PFSK-1 (cell line): Measurements from ENCODE around the gene EYA4.

Source experiments
- FOXP2 ChIP-seq: optimal IDR thresholded peaks from 2 replicates; pipeline ENCODE3; 2011; ENCODE audit warnings: borderline replicate concordance, control low read depth, inconsistent platforms; ENCODE audit not compliant: insufficient read depth; ENCODE audit errors: extremely low read length, extremely low read depth
- POLR2AphosphoS5 ChIP-seq: IDR thresholded peaks from 2 replicates; pipeline ENCODE4 v1.6.1; 2012; ENCODE audit warnings: low read depth, mild to moderate bottlenecking, control low read depth, low read length, moderate library complexity
- SIN3A ChIP-seq: IDR thresholded peaks from 2 replicates; pipeline ENCODE4 v1.6.1; 2012; ENCODE audit warnings: mild to moderate bottlenecking, low read length, moderate library complexity, borderline replicate concordance; ENCODE audit not compliant: insufficient read depth
- TAF1 ChIP-seq: IDR thresholded peaks from 2 replicates; pipeline ENCODE4 v1.6.1; 2012; ENCODE audit warnings: low read length, control low read depth, borderline replicate concordance; ENCODE audit not compliant: insufficient read depth
- TF ChIP-seq, protein P1 (sequence below), 2 experiments: IDR thresholded peaks; 2 replicates each; pipeline versions ENCODE4 v1.6.1 to v1.8.0; 2011 to 2012; ENCODE audit warnings: low read depth in 2 of 2, low read length in 2 of 2, control low read depth in 1 of 2, inconsistent platforms in 1 of 2, mild to moderate bottlenecking in 1 of 2, moderate library complexity in 1 of 2; ENCODE audit not compliant: insufficient read depth in 1 of 2

The EYA4 gene

DNA sequence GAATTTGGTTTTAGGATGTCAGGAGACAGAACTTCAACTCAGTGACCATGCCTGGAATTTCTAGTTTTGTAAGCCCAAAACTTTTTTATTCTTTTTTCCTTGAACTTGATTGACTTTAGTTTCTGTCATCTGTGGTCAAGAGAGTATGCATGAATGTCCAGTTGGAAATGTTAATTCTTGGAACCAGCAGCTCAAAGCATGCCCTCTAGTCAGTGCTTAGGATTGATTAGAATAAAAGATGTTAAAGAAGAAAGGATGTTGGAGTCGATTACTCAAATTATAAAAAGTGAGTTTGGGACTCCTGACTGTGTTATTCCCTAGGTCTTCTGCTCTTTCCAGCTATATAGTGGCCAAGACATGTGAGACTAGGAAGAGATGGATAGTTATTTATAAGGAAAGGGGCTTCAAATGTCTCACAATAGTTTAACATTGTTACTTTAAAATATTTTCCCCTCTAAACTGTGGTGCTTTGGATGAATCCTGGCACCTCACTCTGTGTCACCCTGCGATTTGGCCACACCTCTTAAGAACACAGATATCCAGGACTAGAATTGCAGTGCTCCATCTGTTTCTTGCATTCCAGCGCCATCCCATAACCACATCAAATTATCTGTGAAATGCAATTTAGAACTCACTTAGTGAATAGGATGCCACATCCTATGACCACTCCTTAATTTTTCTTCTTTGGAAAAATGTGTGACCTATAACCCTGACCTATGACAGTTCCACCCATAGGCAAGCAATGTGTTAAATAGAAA, 298.5 kb downstream of the EYA4 start:
- no peak for TF ChIP-seq POLR2AphosphoS5
- TF ChIP-seq TAF1: no peak
- TF ChIP-seq SIN3A: no peak
- TF ChIP-seq, protein P1, sequence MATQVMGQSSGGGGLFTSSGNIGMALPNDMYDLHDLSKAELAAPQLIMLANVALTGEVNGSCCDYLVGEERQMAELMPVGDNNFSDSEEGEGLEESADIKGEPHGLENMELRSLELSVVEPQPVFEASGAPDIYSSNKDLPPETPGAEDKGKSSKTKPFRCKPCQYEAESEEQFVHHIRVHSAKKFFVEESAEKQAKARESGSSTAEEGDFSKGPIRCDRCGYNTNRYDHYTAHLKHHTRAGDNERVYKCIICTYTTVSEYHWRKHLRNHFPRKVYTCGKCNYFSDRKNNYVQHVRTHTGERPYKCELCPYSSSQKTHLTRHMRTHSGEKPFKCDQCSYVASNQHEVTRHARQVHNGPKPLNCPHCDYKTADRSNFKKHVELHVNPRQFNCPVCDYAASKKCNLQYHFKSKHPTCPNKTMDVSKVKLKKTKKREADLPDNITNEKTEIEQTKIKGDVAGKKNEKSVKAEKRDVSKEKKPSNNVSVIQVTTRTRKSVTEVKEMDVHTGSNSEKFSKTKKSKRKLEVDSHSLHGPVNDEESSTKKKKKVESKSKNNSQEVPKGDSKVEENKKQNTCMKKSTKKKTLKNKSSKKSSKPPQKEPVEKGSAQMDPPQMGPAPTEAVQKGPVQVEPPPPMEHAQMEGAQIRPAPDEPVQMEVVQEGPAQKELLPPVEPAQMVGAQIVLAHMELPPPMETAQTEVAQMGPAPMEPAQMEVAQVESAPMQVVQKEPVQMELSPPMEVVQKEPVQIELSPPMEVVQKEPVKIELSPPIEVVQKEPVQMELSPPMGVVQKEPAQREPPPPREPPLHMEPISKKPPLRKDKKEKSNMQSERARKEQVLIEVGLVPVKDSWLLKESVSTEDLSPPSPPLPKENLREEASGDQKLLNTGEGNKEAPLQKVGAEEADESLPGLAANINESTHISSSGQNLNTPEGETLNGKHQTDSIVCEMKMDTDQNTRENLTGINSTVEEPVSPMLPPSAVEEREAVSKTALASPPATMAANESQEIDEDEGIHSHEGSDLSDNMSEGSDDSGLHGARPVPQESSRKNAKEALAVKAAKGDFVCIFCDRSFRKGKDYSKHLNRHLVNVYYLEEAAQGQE (IDR thresholded peaks at IDR 0.05; ENCODE audit: insufficient read depth in 1 of 2, low read depth in 2 of 2, low read length in 2 of 2): no peak
- no peak for TF ChIP-seq FOXP2

DNA sequence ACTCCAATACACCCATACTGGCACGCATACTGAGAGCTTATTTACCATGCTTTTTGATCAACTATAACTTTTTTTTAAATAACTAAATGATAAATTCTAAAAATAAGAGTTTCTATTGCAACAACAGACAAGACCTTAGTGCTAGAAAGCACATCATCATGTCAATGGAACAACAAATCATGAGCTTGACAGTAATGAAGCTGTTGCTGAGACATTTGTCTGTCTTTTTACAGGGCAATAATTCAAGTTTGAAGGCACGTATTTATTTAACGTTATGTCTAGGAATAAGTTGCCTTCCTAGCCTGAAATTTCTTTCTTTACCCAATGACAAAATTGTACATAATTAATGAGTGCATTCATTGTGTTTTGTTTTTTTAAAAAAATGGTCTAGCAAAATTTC, 299.2 kb downstream of the EYA4 start:
- TF ChIP-seq SIN3A: no peak
- TF ChIP-seq TAF1: no peak
- TF ChIP-seq, protein P1 (IDR thresholded peaks at IDR 0.05; ENCODE audit: insufficient read depth in 1 of 2, low read depth in 2 of 2, low read length in 2 of 2): no peak
- no peak for TF ChIP-seq FOXP2
- TF ChIP-seq POLR2AphosphoS5: no peak

DNA sequence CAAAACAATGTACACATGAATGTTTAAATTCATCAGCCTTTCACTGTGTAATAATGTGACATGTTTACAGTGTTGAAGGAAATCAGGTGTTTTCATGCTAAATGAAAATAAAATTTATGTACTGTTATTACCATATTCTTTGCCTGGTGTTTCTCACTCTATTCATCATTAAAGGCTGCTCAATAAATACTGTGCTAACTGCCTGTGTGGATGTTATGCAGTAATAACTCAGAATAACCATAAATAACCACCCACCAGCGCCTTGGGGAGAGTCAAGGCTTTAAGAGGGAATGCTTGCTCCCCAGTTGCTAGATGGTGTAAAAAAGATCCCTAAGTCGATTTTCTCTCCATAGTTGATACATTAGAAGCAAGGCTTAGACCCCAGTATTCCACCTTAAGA, 299.9 kb downstream of the EYA4 start:
- TF ChIP-seq POLR2AphosphoS5 (no peak), SIN3A (no peak), FOXP2 (no peak), TAF1 (no peak)
- TF ChIP-seq, protein P1 (IDR thresholded peaks at IDR 0.05; ENCODE audit: insufficient read depth in 1 of 2, low read depth in 2 of 2, low read length in 2 of 2): no peak

DNA sequence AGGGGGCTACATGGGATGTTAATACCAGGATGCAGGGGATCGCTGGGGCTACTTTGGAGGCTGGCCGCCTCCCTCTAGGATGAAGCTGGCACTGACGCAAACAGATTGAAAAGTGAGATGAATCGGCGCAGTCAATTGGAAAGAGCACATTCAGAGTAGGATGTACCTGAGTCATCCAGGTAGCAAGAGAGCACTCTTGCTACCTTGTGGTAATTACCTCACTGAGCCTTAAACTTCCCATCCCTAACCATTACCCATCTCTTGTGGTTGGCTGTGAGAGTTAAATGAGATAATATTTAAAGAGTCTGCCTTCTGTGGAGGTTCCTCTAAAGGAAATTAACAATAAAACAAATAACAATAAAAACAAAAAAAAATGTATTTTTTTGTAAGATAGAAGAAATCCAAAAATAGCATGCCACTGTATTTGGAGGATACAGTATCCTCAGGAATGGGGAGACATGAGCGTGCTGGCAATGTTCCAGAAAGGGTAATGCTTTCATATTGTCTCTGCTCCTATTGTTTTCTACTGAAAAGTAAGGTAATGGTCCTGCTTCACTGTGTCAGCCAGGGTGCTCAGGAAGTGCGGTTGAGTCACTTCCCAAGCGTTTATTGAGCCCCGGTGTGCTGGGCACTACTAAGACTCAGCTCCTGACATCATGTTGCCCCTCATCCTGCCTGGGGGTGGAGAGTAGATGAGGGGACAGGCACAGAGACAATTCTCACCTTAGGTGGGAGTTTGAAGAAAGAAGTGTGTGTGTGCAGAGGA, 301.1 kb downstream of the EYA4 start:
- TF ChIP-seq SIN3A: no peak
- TF ChIP-seq, protein P1 (IDR thresholded peaks at IDR 0.05; ENCODE audit: insufficient read depth in 1 of 2, low read depth in 2 of 2, low read length in 2 of 2): no peak
- no peak for TF ChIP-seq POLR2AphosphoS5
- TF ChIP-seq FOXP2: no peak
- TF ChIP-seq TAF1: no peak
